ENCODE results near the gene CNOT6. TPM values are rescaled to one million over a fixed set of nuclear protein-coding genes. Genes with fewer than 3 reads are reported as not detected.
"Not testable (repeated sequence)": the region's sequence is repeated elsewhere in the genome, so short reads cannot be mapped to it uniquely, and the experiment has no call there.

Gene CNOT6
- total RNA-seq, 8 experiments from 2014 or later: 7.4 to 29.4 (median 20.2) TPM

DNA sequence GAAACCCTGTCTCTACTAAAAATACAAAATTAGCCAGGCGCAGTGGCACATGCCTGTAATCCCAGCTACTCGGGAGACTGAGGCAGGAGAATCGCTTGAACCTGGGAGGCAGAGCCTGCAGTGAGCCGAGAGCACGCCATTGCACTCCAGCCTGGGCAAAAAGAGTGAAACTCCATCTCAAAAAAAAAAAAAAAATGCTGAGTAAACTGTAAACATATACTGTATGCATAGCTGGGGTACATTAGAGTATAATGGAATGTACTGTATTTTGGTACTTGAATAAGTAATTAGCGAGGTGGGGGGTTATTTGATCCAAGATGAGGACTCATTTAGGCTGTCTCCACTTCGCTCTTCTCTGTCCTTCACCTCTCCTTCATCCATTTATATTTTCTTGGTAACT lies 3.7 kb downstream of the CNOT6 start:
- not testable (repeated sequence) for H3K4me3 ChIP-seq; ATAC-seq (replicated peaks in 6 of 8); H3K27ac ChIP-seq
- H3K4me1 ChIP-seq (replicated peaks in 1 of 2): peaks cover 15 to 18% of the 10 kb centered on the region in 2 donors
- WGBS, 10 experiments: 60 to 100% (median 88%) methylated on average over 1 to 7 of the region's 7 CpGs; no CpG with 5 or more reads in 1 of the 10 experiments
- in situ Hi-C loops (cut with MboI; ENCODE audit: low pct_unique_long_range_greater_than_20kb in 2 of 9, low sequenced_read_pairs in 9 of 9, unreplicated experiment in 9 of 9): loop anchor here in 1 of 9 experiments (25.0 kb wide), 1 partner anchor 211 kb away; the partner anchor contains the start of gene MAPK9

DNA sequence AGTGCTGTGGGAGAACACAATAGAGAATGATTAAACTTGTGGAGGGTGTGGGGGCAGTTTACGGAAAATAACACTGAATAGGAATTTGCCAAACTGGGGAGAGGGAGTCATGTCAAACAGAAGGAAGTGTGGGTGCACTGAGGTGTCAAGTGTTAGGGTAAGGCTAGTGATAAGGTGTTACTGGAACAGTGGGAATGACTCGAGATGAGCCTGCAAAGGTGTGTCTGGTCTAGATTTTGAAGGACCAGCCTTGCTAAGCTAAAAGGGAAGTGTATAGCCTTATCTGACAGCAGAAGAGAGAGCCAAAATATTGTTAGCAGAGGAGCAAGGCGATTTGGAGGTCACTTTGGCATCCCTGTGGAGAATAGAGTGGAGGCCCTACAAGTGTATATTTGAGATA lies 4.2 kb downstream of the CNOT6 start:
- H3K27ac ChIP-seq: no peak overlapping the region
- 81 to 100% (median 100%) methylated on average over 1 to 3 of the region's 3 CpGs; no CpG with 5 or more reads in 3 of the 10 experiments for WGBS, 10 experiments
- ATAC-seq (replicated peaks in 6 of 8): no peak
- peaks cover 15 to 18% of the 10 kb centered on the region in 2 donors for H3K4me1 ChIP-seq (replicated peaks in 1 of 2)
- in situ Hi-C loops (cut with MboI; ENCODE audit: low pct_unique_long_range_greater_than_20kb in 2 of 9, low sequenced_read_pairs in 9 of 9, unreplicated experiment in 9 of 9): loop anchor here in 1 of 9 experiments (25.0 kb wide), 1 partner anchor 211 kb away; the partner anchor contains the start of gene MAPK9
- H3K4me3 ChIP-seq: no peak overlapping the region

DNA sequence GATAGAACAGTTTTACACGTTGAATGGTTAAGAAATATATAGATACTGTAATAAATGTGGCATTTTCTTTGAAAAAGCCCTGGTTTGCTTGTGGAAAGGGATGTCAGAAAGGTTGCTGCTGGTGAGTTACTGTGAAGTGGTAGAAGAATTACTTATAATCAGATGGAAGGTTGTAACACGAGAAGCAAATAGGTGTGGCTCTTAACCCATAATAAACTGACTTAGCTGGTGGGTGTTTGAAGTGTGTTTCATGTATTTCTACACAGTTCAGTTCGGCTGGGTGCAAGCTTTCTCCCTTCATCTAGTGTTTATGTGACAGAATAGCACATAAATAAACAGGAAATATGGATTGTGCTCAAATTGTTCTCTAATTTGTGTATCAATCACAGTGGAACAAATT lies 5.5 kb downstream of the CNOT6 start:
- Histone ChIP-seq H3K4me1 (replicated peaks in 1 of 2) (peaks cover 15 to 18% of the 10 kb centered on the region in 2 donors), H3K4me3 (no peak overlapping the region), H3K27ac (no peak overlapping the region)
- peak in 3 of 8 experiments; percentile 54 to 61 (median 60) for ATAC-seq (replicated peaks in 6 of 8)
- in situ Hi-C loops (cut with MboI; ENCODE audit: low pct_unique_long_range_greater_than_20kb in 2 of 9, low sequenced_read_pairs in 9 of 9, unreplicated experiment in 9 of 9): loop anchor here in 1 of 9 experiments (25.0 kb wide), 1 partner anchor 212 kb away; the partner anchor contains the start of gene MAPK9
- 4 to 100% (median 66%) methylated on average over 2 to 3 of the region's 3 CpGs; no CpG with 5 or more reads in 2 of the 10 experiments for WGBS, 10 experiments

DNA sequence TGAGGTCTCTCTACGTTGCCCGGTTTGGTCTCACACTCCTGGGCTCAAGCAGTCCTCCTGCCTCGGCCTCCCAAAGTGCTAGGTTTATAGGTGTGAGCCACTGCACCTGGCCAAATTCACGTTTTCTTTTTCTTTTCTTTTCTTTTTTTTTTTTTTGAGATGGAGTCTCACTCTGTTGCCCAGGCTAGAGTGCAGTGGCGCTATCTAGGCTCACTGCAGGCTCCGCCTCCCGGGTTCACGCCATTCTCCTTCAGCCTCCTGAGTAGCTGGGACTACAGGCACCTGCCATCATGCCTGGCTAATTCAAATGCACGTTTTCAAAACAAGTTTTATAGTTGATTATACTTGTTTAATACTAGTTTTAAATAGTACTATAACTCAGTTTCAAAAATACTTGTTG lies 6.1 kb downstream of the CNOT6 start:
- H3K27ac ChIP-seq; in situ Hi-C loops (cut with MboI; ENCODE audit: low pct_unique_long_range_greater_than_20kb in 2 of 9, low sequenced_read_pairs in 9 of 9, unreplicated experiment in 9 of 9); H3K4me3 ChIP-seq; ATAC-seq (replicated peaks in 6 of 8): not testable (repeated sequence)
- WGBS, 10 experiments: 83 to 100% (median 98%) methylated on average over 1 to 8 of the region's 9 CpGs; no CpG with 5 or more reads in 1 of the 10 experiments
- peaks cover 15 to 18% of the 10 kb centered on the region in 2 donors for H3K4me1 ChIP-seq (replicated peaks in 1 of 2)

DNA sequence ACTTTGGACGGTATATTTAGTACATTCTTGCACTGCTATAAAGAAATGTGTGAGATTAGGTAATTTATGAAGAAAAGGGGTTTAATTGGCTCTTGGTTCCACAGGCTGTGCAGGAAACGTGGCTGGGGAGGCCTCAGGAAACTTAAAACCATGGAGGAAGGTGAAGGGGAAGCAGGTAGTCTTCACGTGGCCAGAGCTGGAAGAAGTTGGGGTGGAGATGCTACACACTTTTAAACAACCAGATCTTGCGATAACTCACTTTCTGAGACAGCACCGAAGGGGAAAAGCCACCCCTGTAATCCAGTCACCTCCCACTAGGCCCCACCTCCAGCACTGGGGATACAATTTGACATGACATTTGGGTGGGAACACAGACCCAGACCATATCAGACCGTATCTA lies 13.5 kb downstream of the CNOT6 start:
- Histone ChIP-seq H3K4me1 (replicated peaks in 1 of 2) (no peaks in the 10 kb centered on the region), H3K4me3 (no peak overlapping the region), H3K27ac (no peak overlapping the region)
- in situ Hi-C loops (cut with MboI; ENCODE audit: low pct_unique_long_range_greater_than_20kb in 2 of 9, low sequenced_read_pairs in 9 of 9, unreplicated experiment in 9 of 9): no loop called here
- 76 to 98% (median 92%) methylated on average over 1 to 6 of the region's 6 CpGs; no CpG with 5 or more reads in 1 of the 10 experiments for WGBS, 10 experiments
- ATAC-seq (replicated peaks in 6 of 8): no peak

DNA sequence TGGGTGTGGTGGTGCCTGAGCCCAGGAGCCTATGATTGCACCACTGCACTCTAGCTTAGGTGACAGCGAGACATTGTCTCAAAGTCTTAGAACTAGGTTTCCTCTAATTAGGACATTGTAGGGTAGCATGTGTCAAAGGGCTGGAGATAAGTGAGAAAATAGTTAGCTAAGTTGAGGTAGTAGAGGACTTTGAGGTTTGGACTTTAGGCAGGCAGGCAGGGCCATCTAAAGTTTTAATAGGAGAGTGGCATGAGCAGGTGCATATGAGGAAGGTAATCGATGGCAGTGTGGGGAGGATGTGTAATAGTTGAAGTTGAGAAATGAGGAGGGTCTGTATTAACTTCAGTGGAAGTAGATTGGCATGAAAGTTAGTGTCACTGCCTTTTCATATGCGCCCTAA lies 21.1 kb downstream of the CNOT6 start:
- in situ Hi-C loops (cut with MboI; ENCODE audit: low pct_unique_long_range_greater_than_20kb in 2 of 9, low sequenced_read_pairs in 9 of 9, unreplicated experiment in 9 of 9): no loop called here
- no peaks in the 10 kb centered on the region for H3K4me1 ChIP-seq (replicated peaks in 1 of 2)
- ATAC-seq (replicated peaks in 6 of 8): no peak
- H3K27ac ChIP-seq: no peak overlapping the region
- H3K4me3 ChIP-seq: no peak overlapping the region
- WGBS, 10 experiments: 89 to 100% (median 95%) methylated on average over 1 to 3 of the region's 3 CpGs; no CpG with 5 or more reads in 1 of the 10 experiments

DNA sequence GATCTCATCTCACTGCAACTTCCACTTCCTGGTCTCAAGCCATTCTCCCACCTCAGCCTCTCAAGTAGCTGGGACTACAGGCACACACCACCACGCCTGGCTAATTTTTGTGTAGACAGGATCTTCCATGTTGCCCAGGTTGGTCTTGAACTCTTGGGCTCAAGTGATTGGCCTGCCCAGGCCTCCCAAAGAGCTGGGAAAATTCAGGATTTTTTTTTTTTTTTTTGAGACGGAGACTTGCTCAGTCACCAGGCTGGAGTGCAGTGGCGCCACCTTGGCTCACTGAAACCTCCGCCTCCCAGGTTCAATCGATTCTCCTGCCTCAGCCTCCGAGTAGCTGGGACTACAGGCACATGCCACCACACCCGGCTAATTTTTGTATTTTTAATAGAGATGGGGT lies 21.8 kb downstream of the CNOT6 start:
- in situ Hi-C loops (cut with MboI; ENCODE audit: low pct_unique_long_range_greater_than_20kb in 2 of 9, low sequenced_read_pairs in 9 of 9, unreplicated experiment in 9 of 9); H3K4me1 ChIP-seq (replicated peaks in 1 of 2); H3K4me3 ChIP-seq; ATAC-seq (replicated peaks in 6 of 8); H3K27ac ChIP-seq: not testable (repeated sequence)
- 77 to 100% (median 93%) methylated on average over 1 to 6 of the region's 7 CpGs; no CpG with 5 or more reads in 5 of the 10 experiments for WGBS, 10 experiments

DNA sequence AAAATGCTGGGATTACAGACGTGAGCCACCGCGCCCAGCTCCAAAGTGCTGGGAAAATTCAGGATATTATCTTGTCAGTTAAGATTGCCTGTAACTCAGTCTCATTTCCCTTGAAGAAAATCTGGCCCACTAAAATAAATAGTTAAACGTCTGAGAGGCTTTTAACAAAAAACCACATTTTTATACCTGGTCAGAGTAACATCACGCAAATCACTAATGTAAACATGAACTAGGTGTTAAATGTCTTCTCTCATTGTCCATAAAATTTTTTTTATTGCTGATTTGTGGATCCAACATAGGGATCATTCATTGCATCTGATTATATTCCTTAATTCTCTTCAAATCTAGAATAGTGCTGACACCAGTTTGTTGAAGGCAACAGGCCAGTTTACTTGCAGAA lies 22.3 kb downstream of the CNOT6 start:
- no peak overlapping the region for H3K27ac ChIP-seq
- no peak overlapping the region for H3K4me3 ChIP-seq
- H3K4me1 ChIP-seq (replicated peaks in 1 of 2): no peaks in the 10 kb centered on the region
- WGBS, 10 experiments: 64 to 100% (median 96%) methylated on average over 1 to 5 of the region's 5 CpGs; no CpG with 5 or more reads in 2 of the 10 experiments
- in situ Hi-C loops (cut with MboI; ENCODE audit: low pct_unique_long_range_greater_than_20kb in 2 of 9, low sequenced_read_pairs in 9 of 9, unreplicated experiment in 9 of 9): no loop called here
- no peak for ATAC-seq (replicated peaks in 6 of 8)

DNA sequence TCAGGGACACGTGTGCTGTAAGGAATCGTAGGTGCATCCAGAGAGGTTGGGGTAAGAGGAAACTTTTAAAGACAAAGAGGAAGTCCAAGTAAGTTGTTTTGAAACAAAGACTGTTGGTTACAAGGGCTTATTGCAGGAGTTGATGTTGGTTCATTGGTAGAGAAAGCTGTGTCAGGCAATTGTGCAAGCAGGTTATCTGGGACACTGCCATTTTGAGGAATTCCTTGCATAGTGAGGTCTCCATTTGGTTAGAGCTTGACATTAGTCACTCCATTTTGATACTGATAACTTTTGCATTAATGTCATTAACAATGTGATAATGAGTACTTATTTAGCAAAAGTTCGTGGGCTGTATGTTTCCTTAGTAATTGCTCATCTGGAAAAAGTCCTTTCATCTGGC lies 24.9 kb downstream of the CNOT6 start:
- Histone ChIP-seq H3K4me3 (no peak overlapping the region), H3K4me1 (replicated peaks in 1 of 2) (no peaks in the 10 kb centered on the region), H3K27ac (no peak overlapping the region)
- ATAC-seq (replicated peaks in 6 of 8): no peak
- 80 to 100% (median 96%) methylated on average over 1 to 3 of the region's 3 CpGs; no CpG with 5 or more reads in 3 of the 10 experiments for WGBS, 10 experiments
- in situ Hi-C loops (cut with MboI; ENCODE audit: low pct_unique_long_range_greater_than_20kb in 2 of 9, low sequenced_read_pairs in 9 of 9, unreplicated experiment in 9 of 9): no loop called here

DNA sequence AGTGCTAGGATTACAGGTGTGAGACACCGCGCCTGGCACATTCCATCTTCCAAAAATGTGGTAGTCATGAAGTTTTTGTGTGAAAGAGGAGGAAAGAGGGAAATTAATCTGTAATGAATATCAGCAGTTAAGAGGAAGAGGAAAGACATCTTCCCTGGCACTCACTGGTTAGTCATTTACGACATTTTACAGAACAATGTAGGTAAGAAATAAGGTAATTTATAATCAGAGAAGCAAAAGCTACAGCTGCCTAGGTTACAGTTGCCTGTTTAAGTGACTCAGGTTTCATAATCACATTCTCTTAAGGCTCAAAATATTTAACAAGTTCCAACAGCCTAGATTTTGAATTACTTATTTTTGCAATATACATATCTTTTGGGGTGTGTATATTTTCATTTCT lies 26.9 kb downstream of the CNOT6 start:
- Histone ChIP-seq H3K27ac (no peak overlapping the region), H3K4me1 (replicated peaks in 1 of 2) (no peaks in the 10 kb centered on the region), H3K4me3 (no peak overlapping the region)
- no peak for ATAC-seq (replicated peaks in 6 of 8)
- in situ Hi-C loops (cut with MboI; ENCODE audit: low pct_unique_long_range_greater_than_20kb in 2 of 9, low sequenced_read_pairs in 9 of 9, unreplicated experiment in 9 of 9): no loop called here
- 88 to 100% (median 100%) methylated on average over 1 to 3 of the region's 3 CpGs; no CpG with 5 or more reads in 2 of the 10 experiments for WGBS, 10 experiments

DNA sequence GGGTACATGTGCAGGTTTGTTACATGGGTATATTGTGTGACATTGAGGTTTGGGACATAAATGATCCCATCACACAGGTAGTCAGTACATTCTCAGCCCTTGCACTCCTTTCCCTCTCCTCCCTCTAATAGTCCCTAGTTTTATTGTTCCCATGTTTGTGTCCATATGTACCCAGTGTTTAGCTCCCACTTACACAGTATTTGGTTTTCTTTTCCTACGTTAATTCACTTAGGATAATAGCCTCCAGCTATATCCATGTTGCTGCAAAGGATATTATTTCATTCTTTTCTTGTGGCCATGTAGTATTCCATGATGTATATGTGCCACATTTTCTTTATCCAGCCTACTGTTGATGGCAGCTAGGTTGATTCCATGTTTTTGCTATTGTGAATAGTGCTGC lies 27.4 kb downstream of the CNOT6 start:
- no peak for ATAC-seq (replicated peaks in 6 of 8)
- 22 to 100% (median 95%) methylated on average over 1 of the region's 1 CpG; no CpG with 5 or more reads in 4 of the 10 experiments for WGBS, 10 experiments
- no peak overlapping the region for H3K27ac ChIP-seq

DNA sequence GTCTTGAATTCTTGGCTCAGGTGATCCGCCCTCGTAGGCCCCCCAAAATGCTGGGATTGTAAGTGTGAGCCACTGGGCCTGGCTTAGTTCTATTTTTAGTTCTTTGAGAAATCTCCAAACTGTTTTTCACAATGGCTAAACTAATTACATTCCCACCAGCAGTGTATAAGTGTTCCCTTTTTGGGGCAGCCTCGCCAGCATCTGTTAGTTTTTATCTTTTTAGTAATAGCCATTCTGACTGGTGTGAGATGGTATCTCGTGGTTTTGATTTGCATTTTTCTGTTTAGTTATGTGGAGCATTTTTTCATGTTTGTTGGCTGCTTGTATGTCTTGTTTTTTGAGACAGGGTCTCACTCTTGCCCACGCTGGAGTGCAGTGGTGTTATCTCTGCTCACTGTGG lies 28.2 kb downstream of the CNOT6 start:
- ATAC-seq (replicated peaks in 6 of 8): peak in 1 of 8 experiments; percentile 34
- in situ Hi-C loops (cut with MboI; ENCODE audit: low pct_unique_long_range_greater_than_20kb in 2 of 9, low sequenced_read_pairs in 9 of 9, unreplicated experiment in 9 of 9): no loop called here
- no peak overlapping the region for H3K27ac ChIP-seq

More for the DNA sequence above, 27.4 kb downstream of the CNOT6 start:
- Histone ChIP-seq H3K4me3 (no peak overlapping the region), H3K4me1 (replicated peaks in 1 of 2) (no peaks in the 10 kb centered on the region)
- in situ Hi-C loops (cut with MboI; ENCODE audit: low pct_unique_long_range_greater_than_20kb in 2 of 9, low sequenced_read_pairs in 9 of 9, unreplicated experiment in 9 of 9): no loop called here

DNA sequence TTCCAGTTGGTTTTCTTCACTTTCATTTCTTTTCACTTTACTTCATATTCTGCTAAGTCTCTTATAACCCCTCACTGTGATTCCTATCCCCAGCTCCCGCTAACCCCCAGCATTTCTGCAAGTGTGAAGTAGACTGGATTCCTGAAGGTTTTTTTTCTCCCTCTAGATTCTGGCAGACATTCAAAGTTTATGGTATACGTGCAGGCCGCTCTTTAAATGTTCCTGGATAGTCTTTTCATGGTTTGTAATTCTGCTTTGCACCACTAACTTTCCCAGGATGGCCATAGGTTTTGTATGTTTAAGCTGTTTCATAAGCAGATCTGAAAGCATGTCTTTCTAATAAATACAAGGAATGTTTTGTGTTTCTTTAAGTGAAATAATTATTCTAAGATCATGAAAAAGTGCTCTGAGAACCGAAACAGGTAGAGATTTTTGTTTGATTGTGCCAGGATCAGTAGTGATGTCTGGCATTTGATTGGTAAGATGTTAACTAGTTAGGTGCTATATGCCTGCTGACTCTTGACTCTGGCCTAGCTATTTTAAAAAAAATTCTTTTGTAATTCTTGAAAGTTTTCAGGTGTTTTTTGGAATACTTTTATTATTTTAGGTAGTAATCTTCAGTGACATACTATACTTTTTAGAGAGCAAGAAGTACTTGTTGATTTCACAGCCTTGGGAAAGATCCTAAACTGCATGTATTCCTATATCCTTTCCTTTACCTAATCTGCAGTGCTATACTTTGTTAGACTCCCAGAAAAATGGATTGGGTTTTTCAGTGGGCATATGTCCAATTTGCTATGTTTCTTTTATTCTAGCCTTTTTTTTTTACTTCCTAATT lies 29.7 kb downstream of the CNOT6 start:
- 74 to 93% (median 84%) methylated on average over 3 to 4 of the region's 4 CpGs; no CpG with 5 or more reads in 1 of the 10 experiments for WGBS, 10 experiments
- ATAC-seq (replicated peaks in 6 of 8): no peak

More for the DNA sequence above, 28.2 kb downstream of the CNOT6 start:
- no peaks in the 10 kb centered on the region for H3K4me1 ChIP-seq (replicated peaks in 1 of 2)
- H3K4me3 ChIP-seq: no peak overlapping the region
- 36 to 100% (median 95%) methylated on average over 1 to 5 of the region's 5 CpGs; no CpG with 5 or more reads in 1 of the 10 experiments for WGBS, 10 experiments

More for the DNA sequence above, 29.7 kb downstream of the CNOT6 start:
- Histone ChIP-seq H3K4me3 (no peak overlapping the region), H3K27ac (no peak overlapping the region), H3K4me1 (replicated peaks in 1 of 2) (no peaks in the 10 kb centered on the region)
- in situ Hi-C loops (cut with MboI; ENCODE audit: low pct_unique_long_range_greater_than_20kb in 2 of 9, low sequenced_read_pairs in 9 of 9, unreplicated experiment in 9 of 9): no loop called here

Data from motor neuron (in vitro differentiated cells).